GM19351 (cell line): ENCODE measurements around the gene MYH9.
"Not testable (repeated sequence)": the region's sequence is repeated elsewhere in the genome, so short reads cannot be mapped to it uniquely, and the experiment has no call there.

Experiments
- ATAC-seq: cut with Tn5 transposase; IDR thresholded peaks from one replicate; pipeline ENCODE4 v1.9.1; 2021; ENCODE audit warnings: mild to moderate bottlenecking, moderate library complexity; ENCODE audit not compliant: unreplicated experiment

The MYH9 gene

DNA sequence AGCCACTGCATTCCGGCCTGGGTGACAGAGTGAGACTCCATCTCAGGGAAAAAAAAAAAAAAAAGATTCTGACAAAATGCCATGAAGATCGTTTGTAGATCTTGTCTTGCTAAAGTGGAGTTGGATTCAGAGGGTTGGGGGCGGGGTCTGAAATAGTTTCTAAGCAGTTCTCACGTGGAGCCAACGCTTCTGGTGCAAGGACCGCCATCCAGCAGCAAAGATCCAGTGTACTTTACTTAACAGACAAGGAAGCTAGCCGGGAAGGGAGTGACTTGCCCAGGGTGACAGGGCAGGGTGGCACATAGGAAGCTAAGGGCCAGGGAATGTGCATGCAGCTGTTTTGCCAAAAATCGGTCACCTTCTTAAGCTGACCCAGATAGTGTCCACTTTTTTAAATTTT, 107.4 kb downstream of the MYH9 start:
- no peak for ATAC-seq

DNA sequence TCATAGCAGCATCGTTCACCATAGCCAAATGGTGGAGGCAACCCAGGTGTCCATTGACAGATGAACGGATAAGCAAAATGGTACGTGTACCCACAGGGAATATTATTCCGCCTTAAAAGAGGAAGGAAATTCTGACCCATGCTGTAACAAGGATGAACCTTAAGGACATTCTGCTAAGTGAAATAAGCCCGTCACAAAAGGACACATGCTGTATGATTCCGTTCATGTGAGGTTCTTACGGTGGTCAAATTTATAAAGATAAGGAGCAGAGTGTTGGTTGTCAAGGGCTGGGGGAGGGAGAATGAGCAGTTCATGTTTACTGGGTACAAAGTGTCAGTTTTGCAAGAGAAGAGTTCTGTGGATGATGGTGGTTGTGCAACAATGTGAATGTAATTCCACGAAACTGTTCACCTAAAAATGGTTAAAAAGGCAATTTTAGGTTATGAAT, 108.5 kb downstream of the MYH9 start:
- no peak for ATAC-seq

DNA sequence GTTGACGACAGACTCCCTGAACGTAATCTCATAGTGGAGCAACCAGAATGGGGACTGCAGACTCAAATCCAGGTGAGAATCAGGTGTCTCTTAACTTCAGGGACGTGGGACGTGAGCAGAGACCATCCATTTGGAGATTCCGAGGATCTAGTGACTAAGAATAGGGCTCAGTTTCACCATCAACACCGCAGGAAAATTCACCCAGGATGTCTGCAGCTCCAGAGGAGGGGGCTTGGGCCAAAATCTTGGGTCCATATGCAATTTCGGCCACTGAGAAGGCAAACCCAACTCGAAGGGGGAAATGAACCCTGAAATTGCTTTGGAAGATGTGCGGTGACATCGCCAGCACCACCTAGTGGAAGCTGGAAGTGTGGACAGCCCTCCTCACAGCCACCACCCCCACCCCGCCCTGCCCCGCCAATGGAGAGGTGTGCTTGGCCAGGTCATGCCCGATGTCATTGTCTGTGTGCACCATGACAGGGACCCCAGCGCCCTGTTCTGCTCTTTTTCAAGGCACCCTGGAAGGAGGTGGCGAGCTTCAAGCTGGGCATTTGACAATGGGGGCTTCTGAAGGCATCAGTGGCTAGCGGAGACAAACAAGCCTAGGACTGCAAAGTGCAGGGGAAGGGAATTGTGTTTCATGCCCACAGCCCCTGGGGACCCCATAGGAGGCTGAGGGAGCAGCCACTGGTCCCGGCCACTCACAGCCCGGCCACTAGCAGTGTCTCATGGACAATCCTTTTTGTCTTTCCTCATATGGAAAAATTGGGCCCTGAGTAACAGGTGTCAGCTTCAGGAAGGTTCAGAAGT, 110.1 kb downstream of the MYH9 start:
- no peak for ATAC-seq

DNA sequence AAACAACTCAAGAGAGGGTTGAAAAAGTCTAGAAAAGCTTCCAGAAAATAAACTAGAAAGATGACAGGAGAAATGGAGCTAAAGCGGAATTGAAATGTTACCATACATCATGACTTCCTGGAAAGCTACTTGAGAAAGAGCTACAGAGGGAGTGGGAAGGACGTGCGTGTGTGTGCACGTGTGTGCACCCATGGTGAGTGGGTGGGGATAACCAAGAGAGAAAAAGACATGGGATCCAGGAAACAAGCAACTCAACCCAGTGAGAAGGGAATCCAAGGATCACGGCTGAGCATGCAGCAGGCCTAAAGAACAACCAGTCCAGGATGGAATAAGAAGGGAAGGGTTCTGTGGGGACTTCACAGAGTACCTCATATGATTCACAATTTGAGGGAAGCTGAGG, 113.2 kb downstream of the MYH9 start:
- no peak for ATAC-seq

DNA sequence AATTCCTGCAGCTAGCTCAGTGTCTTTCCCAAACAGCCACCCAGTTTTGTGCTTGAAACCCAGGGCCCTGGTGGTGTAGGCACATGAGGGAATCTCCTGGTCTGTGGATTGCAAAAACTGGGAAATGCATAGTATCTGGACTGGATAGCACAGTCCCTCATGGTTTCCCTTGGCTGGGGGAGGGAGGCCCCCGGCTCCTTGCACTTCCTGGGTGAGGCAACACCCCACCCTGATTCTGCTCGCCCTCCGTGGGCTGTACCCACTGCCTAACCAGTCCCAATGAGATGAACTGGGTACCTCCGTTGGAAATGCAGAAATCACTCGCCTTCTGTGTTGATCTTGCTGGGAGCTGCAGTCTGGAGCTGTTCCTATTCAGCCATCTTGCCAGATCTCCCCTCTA, 115.8 kb downstream of the MYH9 start:
- not testable (repeated sequence) for ATAC-seq

DNA sequence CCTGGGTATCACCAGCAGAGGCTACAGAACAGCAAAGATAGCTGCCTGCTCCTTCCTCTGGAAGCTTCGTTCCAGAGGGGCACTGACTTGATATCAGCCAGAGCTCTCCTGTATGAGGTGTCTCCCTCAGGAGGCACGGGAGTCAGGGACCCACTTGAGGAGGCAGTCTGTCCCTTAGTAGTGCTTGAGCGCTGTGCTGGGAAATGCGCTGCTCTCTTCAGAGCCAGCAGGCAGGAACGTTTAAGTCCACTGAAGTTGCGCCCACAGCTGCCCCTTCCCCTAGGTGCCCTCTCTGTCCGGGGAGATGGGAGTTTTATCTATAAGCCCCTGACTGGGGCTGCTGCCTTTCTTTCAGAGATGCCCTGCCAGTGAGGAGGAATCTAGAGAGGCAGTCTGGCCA, 116.5 kb downstream of the MYH9 start:
- not testable (repeated sequence) for ATAC-seq

DNA sequence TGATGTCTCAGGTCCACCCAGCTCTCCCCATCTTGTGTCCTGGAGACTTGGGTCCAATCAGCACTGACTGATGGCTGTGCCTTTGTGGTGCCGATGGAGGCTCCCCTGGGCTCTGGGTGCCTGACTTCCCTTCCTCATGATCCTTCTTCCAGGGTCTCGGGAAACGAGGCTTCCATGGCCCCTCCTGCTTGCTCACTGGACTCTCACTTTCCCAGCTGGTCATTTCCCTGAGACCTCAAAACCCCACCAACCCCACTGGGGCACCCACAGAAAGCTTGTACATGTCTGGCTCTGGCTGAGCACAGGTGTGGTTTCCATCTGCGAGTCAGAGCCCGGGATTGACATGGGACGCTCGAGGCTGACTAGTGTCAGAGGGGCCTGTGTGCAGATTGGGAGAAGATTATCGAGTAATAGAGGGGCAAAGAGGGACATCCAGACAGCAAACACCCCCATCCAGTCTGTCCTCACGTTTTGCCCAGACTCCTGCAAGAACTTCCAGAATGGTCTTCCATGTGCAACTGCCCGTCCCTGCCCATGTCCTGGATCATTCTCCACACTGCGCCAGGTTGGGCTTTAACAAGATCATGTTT, 119.8 kb downstream of the MYH9 start:
- ATAC-seq, result no peak

DNA sequence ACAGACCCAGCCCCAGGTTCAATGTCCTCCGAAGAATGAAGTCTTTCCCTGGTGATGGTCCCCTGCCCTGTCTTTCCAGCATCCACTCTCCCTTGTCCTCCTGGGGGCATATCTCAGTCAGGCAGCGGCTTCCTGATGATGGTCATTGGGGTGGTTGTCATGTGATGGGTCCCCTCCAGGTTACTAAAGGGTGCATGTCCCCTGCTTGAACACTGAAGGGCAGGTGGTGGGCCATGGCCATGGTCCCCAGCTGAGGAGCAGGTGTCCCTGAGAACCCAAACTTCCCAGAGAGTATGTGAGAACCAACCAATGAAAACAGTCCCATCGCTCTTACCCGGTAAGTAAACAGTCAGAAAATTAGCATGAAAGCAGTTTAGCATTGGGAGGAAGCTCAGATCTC, 120.7 kb downstream of the MYH9 start:
- no peak for ATAC-seq

DNA sequence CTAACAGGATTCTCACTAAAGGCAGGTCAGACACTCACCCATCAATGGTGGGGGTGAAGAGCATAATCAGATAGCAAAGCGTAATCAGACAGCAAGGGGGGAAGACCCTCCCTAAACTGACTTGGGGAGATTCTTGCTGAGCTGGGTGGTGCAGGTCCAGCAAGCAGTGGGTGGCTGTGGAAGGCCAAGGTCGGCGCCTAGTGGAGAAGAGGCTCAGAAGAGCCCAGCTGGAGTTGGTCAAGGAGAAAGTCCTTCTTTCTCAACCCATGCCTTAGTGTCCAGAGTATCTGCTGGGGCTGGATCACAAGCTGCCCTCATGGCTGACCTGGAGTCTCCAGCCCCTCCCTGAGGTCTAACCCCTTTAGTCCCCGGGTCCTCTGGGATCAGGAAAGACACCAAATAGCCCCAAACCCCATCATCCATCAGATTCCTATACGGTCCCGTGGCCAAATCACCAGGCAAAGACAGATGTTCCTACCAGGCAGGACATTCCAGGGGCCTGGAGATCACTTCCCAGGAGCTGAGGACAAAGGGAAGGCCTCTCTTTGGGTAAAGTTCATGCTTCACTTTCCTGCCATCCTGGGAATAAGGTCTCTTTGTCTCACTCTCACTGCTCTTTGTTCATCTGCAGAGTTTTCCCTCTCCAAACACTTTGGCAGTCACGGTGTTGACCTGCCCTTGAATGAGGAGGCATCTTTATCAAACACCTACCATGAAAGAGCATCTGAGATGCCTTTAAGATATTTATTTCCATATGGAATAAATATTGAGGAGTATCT, 123.7 kb downstream of the MYH9 start:
- ATAC-seq, result not testable (repeated sequence)

DNA sequence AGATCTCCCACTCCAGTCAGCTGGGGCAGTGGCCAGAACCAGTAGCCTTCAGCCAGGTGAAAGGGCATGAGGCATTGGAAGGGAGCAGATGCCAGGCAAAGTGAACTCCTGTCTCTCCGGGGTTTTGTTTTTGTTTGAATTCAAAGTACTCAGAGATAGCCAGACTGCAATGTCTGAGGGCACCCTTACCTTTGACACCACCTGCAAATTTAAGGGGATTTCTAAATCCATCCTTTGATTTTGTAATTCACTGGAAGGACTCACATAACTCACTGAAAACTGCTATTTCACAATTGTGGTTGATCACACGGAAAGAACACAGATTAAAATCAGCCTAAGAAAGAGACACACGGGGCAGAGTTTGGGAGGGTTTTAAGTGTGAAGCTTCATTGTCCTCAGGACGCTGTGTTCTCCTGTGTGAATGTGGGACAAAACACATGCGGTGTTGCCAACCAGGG, 124.5 kb downstream of the MYH9 start:
- ATAC-seq, result not testable (repeated sequence)

DNA sequence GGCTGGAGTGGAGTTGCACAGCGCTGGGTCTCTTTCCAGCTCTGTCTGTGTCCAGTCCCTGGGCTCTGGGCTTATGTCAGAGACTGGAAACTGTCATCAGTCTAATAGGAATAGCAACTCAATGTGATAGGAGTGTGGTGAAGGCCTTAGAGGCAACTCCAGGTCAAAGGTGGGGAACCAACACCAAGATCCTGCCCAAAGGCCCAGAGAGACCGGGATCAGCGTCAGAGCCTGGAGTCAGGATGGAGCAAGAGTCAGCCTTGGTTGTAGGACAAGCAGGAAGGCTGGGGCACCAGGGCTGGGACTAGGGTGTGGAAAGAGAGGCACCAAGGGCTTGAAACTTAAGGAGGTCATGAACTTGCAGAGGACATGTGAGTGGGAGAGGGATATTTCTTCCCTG, 125.5 kb downstream of the MYH9 start:
- ATAC-seq, result not testable (repeated sequence)

DNA sequence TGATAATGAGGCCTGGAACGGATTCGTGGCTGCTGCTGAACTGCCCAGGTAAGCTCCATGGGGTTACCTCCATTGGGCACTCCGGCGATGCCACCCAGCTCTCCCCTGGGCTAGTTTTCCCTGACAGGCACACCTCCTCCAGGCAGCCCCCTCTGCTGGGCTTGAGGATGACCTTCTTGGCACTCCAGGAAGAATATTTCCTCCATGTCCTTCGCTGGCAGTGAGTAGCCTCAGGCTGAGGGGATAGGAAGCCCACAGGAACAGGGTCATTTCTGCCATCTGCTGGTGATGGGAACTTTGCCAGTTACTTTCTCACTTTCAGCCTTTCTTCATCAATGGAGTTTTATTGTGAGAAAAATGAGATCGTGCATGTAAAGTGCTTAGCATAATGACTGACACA, 126.1 kb downstream of the MYH9 start:
- ATAC-seq, result not testable (repeated sequence)

DNA sequence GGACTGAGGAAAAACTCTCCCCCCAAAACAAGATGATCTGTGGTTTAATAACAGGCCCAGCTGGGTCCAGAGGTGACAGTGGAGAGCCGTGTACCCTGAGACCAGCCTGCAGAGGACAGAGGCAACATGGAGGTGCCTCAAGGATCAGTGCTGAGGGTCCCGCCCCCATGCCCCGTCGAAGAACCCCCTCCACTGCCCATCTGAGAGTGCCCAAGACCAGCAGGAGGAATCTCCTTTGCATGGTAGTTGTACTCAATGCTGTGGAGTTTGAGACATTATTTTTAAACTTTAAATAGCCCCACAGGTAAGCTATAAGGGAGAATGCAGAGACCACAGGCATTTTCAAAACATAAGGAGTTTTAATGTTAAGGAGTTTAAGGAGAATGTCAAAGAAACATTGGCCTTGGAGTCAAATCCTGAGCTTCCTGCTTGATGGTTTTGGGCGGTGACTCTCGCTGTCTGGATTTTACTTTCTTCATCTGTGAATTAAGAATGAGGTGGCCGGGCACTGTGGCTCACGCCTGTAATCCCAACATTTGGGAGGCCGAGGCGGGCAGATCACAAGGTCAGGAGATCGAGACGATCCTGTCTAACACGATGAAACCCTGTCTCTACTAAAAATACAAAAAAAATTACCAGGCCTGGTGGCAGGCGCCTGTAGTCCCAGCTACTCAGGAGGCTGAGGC, 128.0 kb downstream of the MYH9 start:
- ATAC-seq, result no peak

DNA sequence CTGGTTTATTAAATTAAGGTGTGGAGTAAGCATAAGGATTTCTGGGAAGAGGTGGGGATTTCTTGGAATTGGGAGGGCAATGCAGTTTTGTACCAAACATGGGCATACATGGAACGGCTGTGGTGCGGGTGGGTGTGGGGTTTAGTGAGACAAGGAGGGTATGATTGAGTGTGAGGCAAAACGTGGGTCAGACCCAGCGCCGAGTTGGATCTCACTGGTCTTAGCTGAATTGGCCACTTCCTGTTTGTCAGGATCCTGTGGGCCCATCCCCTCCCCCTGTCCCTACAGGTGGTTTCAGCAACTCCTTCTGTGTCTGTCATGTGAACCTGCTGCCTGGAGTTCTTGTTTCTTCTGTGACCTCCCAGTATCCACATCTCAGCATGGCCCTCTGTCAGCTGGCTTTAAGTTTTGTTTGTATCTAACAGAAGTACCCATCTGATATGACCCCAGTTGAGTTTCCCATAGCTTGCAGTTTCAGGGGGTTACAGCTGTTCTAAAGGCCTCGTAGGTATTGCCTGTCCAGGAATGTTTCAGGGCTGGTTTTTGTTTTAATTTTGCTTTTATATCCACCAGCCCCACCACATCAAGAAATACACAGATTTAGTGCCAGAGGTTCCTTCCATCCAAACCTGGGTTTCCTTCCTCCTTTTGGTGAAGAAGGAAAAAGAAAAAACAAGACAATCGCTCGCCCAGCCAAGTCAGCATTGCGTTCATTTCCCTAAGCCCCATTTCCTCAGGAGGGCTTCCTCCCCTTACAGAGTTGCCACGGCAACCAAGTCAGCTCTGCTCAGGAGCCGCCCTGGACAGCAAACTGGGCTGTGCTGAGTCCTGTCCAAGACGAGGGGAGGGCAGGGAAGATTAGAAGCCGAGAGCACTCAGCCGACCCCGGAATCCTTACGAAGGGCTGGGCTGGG, 128.8 kb downstream of the MYH9 start:
- ATAC-seq, result no peak

DNA sequence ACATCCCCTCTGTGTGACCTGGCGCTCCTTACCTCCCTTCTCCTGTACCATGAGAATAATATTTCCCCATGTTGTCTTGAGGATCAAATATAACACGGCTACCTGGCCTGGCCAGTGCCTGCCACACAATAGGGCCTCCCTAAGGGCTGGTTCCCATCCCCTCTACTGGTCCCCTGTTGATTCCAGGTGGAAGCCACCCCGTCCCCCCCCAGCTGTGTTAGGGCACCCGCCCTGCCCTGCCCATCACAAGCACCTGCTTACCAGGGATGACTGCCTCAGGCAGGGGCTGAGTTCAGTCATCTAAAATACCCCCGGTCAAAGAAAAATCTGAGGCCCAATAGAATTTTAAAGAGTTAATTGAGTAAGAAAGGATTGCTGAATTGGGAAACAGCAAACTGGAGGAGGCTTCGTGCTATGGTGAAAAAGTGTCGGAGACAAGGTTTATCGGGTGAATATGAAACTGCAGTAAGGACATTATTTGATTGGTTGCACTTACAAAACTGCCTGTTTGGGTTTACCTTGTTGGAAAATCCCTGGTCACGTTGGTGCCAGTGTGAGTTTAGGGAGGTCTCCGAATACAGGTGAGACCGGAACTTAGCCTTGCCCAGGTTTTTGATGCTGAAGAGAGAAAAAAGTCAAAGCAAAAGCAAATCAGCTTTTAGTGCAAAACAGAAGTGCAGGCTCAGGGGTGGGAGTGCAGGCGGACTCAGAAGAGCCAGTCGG, 129.7 kb downstream of the MYH9 start:
- ATAC-seq, result no peak

DNA sequence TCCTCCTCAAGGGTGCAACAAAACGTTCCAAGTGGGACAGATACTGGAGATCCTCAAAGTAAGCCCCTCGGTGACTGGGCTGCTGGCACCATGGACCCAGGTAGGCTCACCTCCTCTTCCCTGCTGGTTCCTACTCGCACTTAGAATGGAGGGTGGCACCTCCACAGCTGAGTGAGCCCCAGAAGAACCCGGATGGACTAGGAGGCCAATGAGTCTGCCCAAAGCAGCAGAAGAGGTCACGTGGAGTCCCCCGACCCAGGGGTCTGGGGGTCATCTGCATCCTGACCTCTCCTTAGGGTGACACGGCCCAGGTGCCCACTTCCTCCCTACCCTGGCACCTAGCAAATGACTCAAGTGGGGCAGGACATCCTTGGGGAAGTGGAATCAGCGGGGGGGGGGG, 130.5 kb downstream of the MYH9 start:
- no peak for ATAC-seq

DNA sequence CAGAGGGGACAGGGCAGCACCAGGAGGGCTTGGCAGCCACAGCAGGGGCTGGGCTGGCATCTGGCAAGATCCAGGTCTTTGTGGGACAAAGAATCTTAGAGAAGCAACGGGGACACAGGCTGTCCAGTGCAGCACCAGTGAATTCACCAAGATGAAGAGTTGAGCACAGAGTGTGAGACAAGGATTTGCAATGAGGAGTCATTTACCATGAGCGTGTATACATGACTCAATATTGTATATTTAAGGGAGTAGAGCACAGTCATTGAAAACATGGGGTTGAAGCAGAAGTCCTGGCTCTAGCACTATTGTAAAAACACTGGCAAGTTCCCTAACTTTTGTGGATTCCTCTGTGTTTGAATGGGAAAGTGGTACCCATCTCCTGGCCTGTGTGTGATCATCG, 131.3 kb downstream of the MYH9 start:
- no peak for ATAC-seq

DNA sequence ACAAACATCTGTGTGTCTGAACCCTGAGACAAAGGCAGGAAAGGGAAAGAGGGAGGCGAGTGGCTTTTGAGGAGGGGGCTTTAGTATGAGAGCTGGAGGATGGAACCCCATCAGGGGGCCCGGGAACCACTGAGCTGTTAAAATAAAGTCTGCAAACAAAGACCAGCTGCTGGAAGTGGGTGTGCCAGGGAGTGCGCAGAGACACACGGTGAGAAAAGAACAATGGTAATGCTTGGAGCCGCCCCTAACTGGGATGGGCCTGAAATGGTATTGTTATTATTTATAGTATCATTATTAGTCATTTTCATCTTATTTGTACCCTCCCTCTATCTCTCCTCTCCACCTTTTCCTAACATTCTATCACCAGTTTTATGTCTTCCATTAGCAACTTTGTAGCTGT, 132.2 kb downstream of the MYH9 start:
- not testable (repeated sequence) for ATAC-seq
